MM.1S (cell line): Measurements from ENCODE around the gene MAPK8IP1.

Experiments used
- EZH2 ChIP-seq: fragments of 300-600 bp; sonication (generic); optimal IDR thresholded peaks from 2 replicates; pipeline ENCODE3; 2017; ENCODE audit warnings: low read depth, mild to moderate bottlenecking, antibody characterized with exemption, low read length, mixed read lengths
- EZH2phosphoT487 ChIP-seq: fragments of 300-600 bp; sonication (generic); IDR thresholded peaks from 2 replicates; pipeline ENCODE4 v1.6.1; 2018; ENCODE audit warnings: antibody characterized with exemption, low read length
- TF ChIP-seq, protein P1 (sequence below): fragments of 300-600 bp; sonication (generic); IDR thresholded peaks from 2 replicates; pipeline ENCODE4 v1.5.1; 2016; ENCODE audit warnings: antibody characterized with exemption, low read length, mixed read lengths

DNA sequence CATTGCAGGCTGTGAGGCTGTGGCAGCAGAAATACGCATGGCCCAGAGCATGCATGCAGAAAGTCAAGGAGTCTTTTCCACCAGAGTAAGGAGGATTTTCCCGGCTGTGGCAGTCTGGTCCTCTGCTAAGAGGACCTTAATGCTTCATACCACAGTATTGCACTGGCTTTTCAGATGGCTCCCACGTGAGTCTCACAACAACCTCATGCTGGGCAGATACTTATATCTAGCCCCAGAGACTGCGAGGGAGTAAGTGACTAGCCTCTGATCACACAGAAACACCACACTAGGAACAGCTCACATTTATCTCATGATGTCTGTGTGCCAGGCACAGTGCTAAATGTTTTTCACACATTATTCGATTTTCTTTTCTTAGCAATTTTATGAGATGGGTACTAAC, 30.1 kb upstream of the MAPK8IP1 start:
- TF ChIP-seq, protein P1, sequence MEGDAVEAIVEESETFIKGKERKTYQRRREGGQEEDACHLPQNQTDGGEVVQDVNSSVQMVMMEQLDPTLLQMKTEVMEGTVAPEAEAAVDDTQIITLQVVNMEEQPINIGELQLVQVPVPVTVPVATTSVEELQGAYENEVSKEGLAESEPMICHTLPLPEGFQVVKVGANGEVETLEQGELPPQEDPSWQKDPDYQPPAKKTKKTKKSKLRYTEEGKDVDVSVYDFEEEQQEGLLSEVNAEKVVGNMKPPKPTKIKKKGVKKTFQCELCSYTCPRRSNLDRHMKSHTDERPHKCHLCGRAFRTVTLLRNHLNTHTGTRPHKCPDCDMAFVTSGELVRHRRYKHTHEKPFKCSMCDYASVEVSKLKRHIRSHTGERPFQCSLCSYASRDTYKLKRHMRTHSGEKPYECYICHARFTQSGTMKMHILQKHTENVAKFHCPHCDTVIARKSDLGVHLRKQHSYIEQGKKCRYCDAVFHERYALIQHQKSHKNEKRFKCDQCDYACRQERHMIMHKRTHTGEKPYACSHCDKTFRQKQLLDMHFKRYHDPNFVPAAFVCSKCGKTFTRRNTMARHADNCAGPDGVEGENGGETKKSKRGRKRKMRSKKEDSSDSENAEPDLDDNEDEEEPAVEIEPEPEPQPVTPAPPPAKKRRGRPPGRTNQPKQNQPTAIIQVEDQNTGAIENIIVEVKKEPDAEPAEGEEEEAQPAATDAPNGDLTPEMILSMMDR, result no peak
- TF ChIP-seq EZH2, result no peak
- no peak for TF ChIP-seq EZH2phosphoT487
